Measurements from ENCODE around the gene DPYD.
"Not testable (repeated sequence)": the region's sequence is repeated elsewhere in the genome, so short reads cannot be mapped to it uniquely, and the experiment has no call there.

Gene DPYD

GRCh38 chr1:97265630-97266029 lies 655.2 kb downstream of the DPYD start:
- no peak for TF ChIP-seq ZNF274 (IDR thresholded peaks at IDR 0.05; ENCODE audit: low read depth, low read length)
- no peak overlapping the region for H3K4me3 ChIP-seq (ENCODE audit: low read length)

DNA sequence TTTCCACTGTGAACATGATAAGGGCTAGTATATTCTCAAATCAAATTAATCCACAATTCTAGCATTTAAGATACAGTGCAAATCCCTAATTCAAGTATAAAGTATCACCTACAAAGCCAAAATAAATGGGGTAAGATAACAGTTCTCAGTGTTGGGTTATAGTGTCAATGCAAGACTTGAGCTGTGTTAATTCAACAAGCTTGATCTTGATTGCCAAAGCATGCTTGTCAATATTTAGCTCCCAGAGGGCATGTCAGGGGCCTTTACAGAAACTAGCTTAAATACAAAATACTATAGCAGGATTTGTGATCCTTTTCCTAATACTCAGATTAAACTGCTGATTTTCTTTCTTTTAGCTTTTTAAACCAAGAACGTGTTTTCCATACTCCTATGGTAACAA lies 658.0 kb downstream of the DPYD start:
- no peak for TF ChIP-seq ZNF274 (IDR thresholded peaks at IDR 0.05; ENCODE audit: low read depth, low read length)
- H3K4me3 ChIP-seq (ENCODE audit: low read length): no peak overlapping the region

GRCh38 chr1:97258597-97258996 lies 662.2 kb downstream of the DPYD start:
- H3K4me3 ChIP-seq (ENCODE audit: low read length): no peak overlapping the region
- no peak for TF ChIP-seq ZNF274 (IDR thresholded peaks at IDR 0.05; ENCODE audit: low read depth, low read length)

GRCh38 chr1:97254731-97255463 lies 665.9 kb downstream of the DPYD start:
- H3K4me3 ChIP-seq (ENCODE audit: low read length): no peak overlapping the region
- TF ChIP-seq ZNF274 (IDR thresholded peaks at IDR 0.05; ENCODE audit: low read depth, low read length): no peak

DNA sequence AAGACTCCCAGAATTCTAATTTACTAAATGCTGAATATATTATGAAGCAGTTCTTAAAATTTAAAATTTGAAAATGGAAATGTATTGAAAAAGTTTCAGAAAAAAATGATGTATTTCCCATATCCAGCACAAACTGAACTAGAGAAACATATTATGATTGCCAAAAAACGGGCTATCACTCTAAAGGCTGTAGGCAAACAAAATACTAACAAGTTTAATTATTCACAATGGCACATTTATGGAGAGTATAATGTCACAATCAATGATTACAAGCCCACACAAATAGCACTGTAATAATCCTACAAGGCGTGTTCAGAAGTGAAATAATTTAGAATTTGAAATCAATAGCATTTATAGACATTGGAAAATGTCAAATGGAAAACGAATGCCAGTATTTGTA lies 667.9 kb downstream of the DPYD start:
- no peak for TF ChIP-seq ZNF274 (IDR thresholded peaks at IDR 0.05; ENCODE audit: low read depth, low read length)
- no peak overlapping the region for H3K4me3 ChIP-seq (ENCODE audit: low read length)

- TF ChIP-seq ZNF274 (IDR thresholded peaks at IDR 0.05; ENCODE audit: low read depth, low read length): no peak
Measured at GRCh38 chr1:97252076-97252475, 668.8 kb downstream of the DPYD start.

DNA sequence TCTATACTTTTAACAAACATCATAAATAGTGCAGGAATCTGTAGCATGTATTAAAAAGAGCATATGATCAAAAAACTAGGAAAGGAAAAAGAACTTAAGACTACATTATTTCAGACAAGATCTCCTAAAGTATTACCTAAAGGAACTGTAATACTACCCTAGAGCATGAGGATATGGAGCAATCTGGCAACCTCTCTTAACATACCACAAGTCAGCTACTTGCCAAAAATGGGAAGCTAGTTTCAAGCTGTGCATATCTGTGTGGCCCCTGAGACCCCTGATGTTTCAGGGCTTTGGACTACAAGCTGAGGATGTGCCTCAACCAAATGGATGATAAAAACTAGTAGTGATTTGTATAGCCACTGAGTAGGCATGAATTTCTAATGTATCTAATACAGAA lies 673.6 kb downstream of the DPYD start:
- no peak overlapping the region for H3K4me3 ChIP-seq (ENCODE audit: low read length)
- TF ChIP-seq ZNF274 (IDR thresholded peaks at IDR 0.05; ENCODE audit: low read depth, low read length): no peak

More at GRCh38 chr1:97252076-97252475, 668.8 kb downstream of the DPYD start:
- no peak overlapping the region for H3K4me3 ChIP-seq (ENCODE audit: low read length)

- TF ChIP-seq ZNF274 (IDR thresholded peaks at IDR 0.05; ENCODE audit: low read depth, low read length): no peak
- H3K4me3 ChIP-seq (ENCODE audit: low read length): no peak overlapping the region
Measured at GRCh38 chr1:97245682-97246081, 675.2 kb downstream of the DPYD start.

DNA sequence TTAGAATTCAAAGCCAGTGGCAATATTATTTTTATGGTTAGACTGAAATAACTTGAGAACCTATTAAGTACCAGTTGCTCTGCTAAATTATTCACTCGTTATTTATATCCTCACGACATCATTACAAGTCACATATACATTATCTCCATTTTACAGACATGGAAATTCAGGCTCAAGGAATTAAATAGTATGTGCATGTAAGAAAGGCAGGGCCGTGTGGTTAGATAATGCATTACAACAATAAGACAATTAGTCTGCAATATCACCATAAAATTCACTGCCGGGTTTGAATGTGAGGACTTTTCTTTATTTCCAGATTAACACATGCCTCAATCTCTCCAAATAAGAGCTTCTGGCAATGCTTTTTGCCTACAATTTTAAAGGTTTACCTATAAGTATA lies 675.8 kb downstream of the DPYD start:
- no peak for TF ChIP-seq ZNF274 (IDR thresholded peaks at IDR 0.05; ENCODE audit: low read depth, low read length)
- no peak overlapping the region for H3K4me3 ChIP-seq (ENCODE audit: low read length)

DNA sequence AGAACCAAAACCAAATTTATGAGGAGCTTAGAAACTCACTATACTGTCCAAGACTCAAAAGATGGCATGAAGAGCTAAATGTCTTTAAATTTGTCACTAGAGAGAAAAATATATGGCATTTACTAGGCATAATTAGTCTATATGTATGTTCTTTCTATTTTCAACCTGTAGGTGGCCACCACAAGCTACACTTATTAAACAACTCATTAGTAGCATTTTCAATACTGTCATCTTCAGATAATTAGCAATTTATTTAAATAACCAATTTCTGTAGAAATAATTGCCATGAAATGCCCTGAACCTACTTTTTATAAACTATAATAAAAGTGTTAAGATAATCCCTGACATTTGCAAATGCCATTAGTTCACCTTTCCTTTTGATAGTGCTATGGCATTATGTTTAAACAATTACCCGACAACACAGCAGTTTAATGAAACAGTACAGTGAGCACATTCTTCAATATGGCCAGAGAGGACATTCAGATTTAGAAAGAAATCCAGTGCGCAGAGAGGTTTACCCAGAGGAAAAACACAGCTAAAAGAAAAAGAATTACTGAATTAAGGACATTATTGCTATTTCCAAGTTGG lies 676.8 kb downstream of the DPYD start:
- H3K4me3 ChIP-seq (ENCODE audit: low read length): no peak overlapping the region
- no peak for TF ChIP-seq ZNF274 (IDR thresholded peaks at IDR 0.05; ENCODE audit: low read depth, low read length)

GRCh38 chr1:97238816-97239215 lies 682.0 kb downstream of the DPYD start:
- no peak overlapping the region for H3K4me3 ChIP-seq (ENCODE audit: low read length)

DNA sequence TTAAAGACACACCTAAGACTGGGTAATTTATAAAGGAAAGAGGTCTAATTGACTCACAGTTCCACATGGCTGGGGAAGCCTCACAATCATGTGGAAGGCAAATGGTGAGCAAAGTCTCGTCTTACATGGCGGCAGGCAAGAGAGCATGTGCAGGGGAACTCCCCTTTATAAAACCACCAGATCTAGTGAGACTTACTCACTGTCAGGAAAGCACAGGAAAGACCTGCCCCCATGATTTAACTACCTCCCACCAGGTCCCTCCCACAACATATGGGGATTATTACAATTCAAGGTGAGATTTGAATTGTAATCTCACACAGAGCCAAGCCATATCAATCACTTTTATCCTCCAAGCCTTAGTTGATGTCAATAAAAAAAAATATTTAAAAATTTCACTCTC lies 689.5 kb downstream of the DPYD start:
- H3K4me3 ChIP-seq (ENCODE audit: low read length): not testable (repeated sequence)

More at GRCh38 chr1:97238816-97239215, 682.0 kb downstream of the DPYD start:
- TF ChIP-seq ZNF274 (IDR thresholded peaks at IDR 0.05; ENCODE audit: low read depth, low read length): no peak

DNA sequence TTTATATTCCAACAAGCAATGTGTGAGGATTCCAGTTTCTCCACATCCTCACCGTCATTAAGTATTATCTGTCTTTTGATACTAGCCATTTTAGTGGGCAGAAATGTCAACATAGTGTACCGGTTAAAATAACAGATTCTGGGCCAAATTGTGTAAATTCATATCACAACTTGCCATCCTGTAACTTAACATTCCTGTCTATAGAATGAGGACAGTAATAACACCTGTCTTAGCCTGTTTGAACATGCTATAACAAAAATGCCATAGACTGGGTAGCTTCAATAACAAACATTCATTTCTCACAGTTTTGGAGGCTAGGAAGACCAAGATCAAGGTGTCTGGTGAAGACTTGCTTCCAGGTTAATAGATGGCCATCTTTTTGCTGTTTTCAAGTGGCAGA lies 708.2 kb downstream of the DPYD start:
- H3K4me3 ChIP-seq (ENCODE audit: low read length): no peak overlapping the region
- no peak for TF ChIP-seq ZNF274 (IDR thresholded peaks at IDR 0.05; ENCODE audit: low read depth, low read length)

- H3K4me3 ChIP-seq (ENCODE audit: low read length): no peak overlapping the region
- no peak for TF ChIP-seq ZNF274 (IDR thresholded peaks at IDR 0.05; ENCODE audit: low read depth, low read length)
Measured at GRCh38 chr1:97210307-97210706, 710.5 kb downstream of the DPYD start.

DNA sequence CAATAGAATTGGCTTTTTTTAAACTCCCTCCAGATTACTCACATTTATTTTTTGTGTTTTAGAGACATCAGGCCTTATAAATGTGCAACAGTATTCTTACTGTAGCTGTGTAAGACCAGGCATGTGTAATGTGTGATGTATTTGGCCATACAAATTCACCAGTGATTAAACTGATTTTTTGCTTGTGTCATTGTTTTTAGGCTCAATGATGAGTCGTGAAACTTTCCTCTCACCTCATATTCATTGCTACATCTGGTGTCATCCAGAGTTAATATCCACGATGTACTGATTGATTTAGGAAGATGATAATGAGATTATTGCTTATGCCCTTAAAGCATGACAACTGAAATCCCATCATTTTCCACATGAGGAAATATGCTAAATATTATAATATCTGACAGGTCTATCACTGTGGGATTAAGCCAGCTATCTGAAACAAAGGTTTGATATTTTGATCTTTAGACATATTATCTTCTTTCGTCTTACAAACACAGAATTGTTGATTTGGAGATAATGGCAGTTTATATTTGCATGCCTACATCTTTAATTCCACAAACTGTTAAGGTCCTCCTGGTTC lies 711.4 kb downstream of the DPYD start:
- H3K4me3 ChIP-seq (ENCODE audit: low read length): no peak overlapping the region
- TF ChIP-seq ZNF274 (IDR thresholded peaks at IDR 0.05; ENCODE audit: low read depth, low read length): no peak

All from GM08714 (cell line).